Stimulated activated memory B cell treated with anti-CD40 and anti-IgM and Interleukin-4, amounts not matched to agents 10 μg/mL and 1 μg/mL and 100 μg/mL, for 72 hours (primary cell): ENCODE results near the gene GFM1.
A peak's percentile ranks its signal among the peaks of the same experiment; 100 is the strongest.

Experiments
- ATAC-seq: fragments of 150-1000 bp; cut with Tn5 transposase; 2 replicates; pipeline ENCODE4 v1.10.0; 2021
- H3K27ac Mint-ChIP-seq: one replicate; pipeline ENCODE4 v1.8.0; 2022; ENCODE audit warnings: mild to moderate bottlenecking, mixed read lengths
- H3K27me3 Mint-ChIP-seq: one replicate; pipeline ENCODE4 v1.8.0; 2022; ENCODE audit warnings: mixed read lengths
- H3K36me3 Mint-ChIP-seq: one replicate; pipeline ENCODE4 v1.8.0; 2022; ENCODE audit warnings: mixed read lengths
- H3K4me1 Mint-ChIP-seq: one replicate; pipeline ENCODE4 v1.8.0; 2022; ENCODE audit warnings: mixed read lengths
- H3K4me3 Mint-ChIP-seq: one replicate; pipeline ENCODE4 v1.8.0; 2022; ENCODE audit warnings: mild to moderate bottlenecking, moderate library complexity, mixed read lengths
- H3K9me3 Mint-ChIP-seq: one replicate; pipeline ENCODE4 v1.8.0; 2022; ENCODE audit warnings: mixed read lengths

Gene GFM1

GRCh38 chr3:158731486-158731885 is 87.2 kb downstream of the GFM1 start:
- peak overlapping the region; percentile 73 for H3K4me3 Mint-ChIP-seq
- H3K27ac Mint-ChIP-seq, result no peak overlapping the region
- H3K4me1 Mint-ChIP-seq, result peaks cover 16% of the 10 kb centered on the region
- H3K27me3 Mint-ChIP-seq, result no peaks in the 10 kb centered on the region
- peaks cover 6% of the 10 kb centered on the region for H3K9me3 Mint-ChIP-seq
- ATAC-seq, result no peak
- peaks cover 13% of the 10 kb centered on the region for H3K36me3 Mint-ChIP-seq

GRCh38 chr3:158731938-158732855 is 87.9 kb downstream of the GFM1 start, which contains the start of gene RARRES1:
TSS of gene RARRES1 (minus strand) at chr3:158732457. CDS start at chr3:158732415, 42 bp downstream.
- Mint-ChIP-seq H3K27me3 (no peaks in the 10 kb centered on the region), H3K9me3 (peaks cover 6% of the 10 kb centered on the region), H3K36me3 (peaks cover 17% of the 10 kb centered on the region), H3K27ac (no peak within 1 kb of the TSS), H3K4me1 (peaks cover 16% of the 10 kb centered on the region), H3K4me3 (peak within 1 kb of the TSS; percentile 73)
- peak; percentile 78 for ATAC-seq

- Mint-ChIP-seq H3K4me1 (peaks cover 11% of the 10 kb centered on the region), H3K27ac (no peak overlapping the region), H3K4me3 (no peak overlapping the region), H3K27me3 (no peaks in the 10 kb centered on the region), H3K9me3 (peaks cover 6% of the 10 kb centered on the region), H3K36me3 (peaks cover 20% of the 10 kb centered on the region)
- ATAC-seq, result no peak
Observed at GRCh38 chr3:158732856-158733200, 88.5 kb downstream of the GFM1 start.

GRCh38 chr3:158733656-158734055 is 89.3 kb downstream of the GFM1 start:
- no peak for ATAC-seq
- H3K27ac Mint-ChIP-seq, result no peak overlapping the region
- H3K4me1 Mint-ChIP-seq, result peaks cover 6% of the 10 kb centered on the region
- H3K27me3 Mint-ChIP-seq, result no peaks in the 10 kb centered on the region
- peaks cover 6% of the 10 kb centered on the region for H3K9me3 Mint-ChIP-seq
- H3K36me3 Mint-ChIP-seq, result peaks cover 24% of the 10 kb centered on the region
- no peak overlapping the region for H3K4me3 Mint-ChIP-seq

- H3K9me3 Mint-ChIP-seq, result peaks cover 6% of the 10 kb centered on the region
- no peak overlapping the region for H3K4me3 Mint-ChIP-seq
- no peak overlapping the region for H3K27ac Mint-ChIP-seq
- H3K36me3 Mint-ChIP-seq, result peaks cover 25% of the 10 kb centered on the region
- no peak for ATAC-seq
- H3K4me1 Mint-ChIP-seq, result peaks cover 6% of the 10 kb centered on the region
- H3K27me3 Mint-ChIP-seq, result no peaks in the 10 kb centered on the region
Observed at GRCh38 chr3:158735296-158736033, 91.1 kb downstream of the GFM1 start.

GRCh38 chr3:158737410-158737809 is 93.1 kb downstream of the GFM1 start:
- no peak overlapping the region for H3K27ac Mint-ChIP-seq
- no peak for ATAC-seq

GRCh38 chr3:158737976-158738615 is 93.8 kb downstream of the GFM1 start:
- Mint-ChIP-seq H3K9me3 (peaks cover 6% of the 10 kb centered on the region), H3K4me3 (no peak overlapping the region), H3K36me3 (peaks cover 36% of the 10 kb centered on the region), H3K27me3 (no peaks in the 10 kb centered on the region), H3K27ac (no peak overlapping the region), H3K4me1 (no peaks in the 10 kb centered on the region)
- no peak for ATAC-seq

More at GRCh38 chr3:158737410-158737809, 93.1 kb downstream of the GFM1 start:
- H3K27me3 Mint-ChIP-seq, result no peaks in the 10 kb centered on the region
- peaks cover 6% of the 10 kb centered on the region for H3K9me3 Mint-ChIP-seq
- H3K4me1 Mint-ChIP-seq, result no peaks in the 10 kb centered on the region
- H3K4me3 Mint-ChIP-seq, result no peak overlapping the region
- H3K36me3 Mint-ChIP-seq, result peaks cover 32% of the 10 kb centered on the region

GRCh38 chr3:158738653-158739052 is 94.3 kb downstream of the GFM1 start:
- Mint-ChIP-seq H3K9me3 (peaks cover 6% of the 10 kb centered on the region), H3K4me3 (no peak overlapping the region), H3K27ac (no peak overlapping the region), H3K4me1 (no peaks in the 10 kb centered on the region), H3K36me3 (peaks cover 39% of the 10 kb centered on the region), H3K27me3 (no peaks in the 10 kb centered on the region)
- no peak for ATAC-seq

- Mint-ChIP-seq H3K4me3 (no peak overlapping the region), H3K27ac (no peak overlapping the region), H3K36me3 (peaks cover 39% of the 10 kb centered on the region), H3K4me1 (no peaks in the 10 kb centered on the region), H3K9me3 (peaks cover 6% of the 10 kb centered on the region), H3K27me3 (no peaks in the 10 kb centered on the region)
- ATAC-seq, result no peak
Observed at GRCh38 chr3:158739078-158739477, 94.8 kb downstream of the GFM1 start.

- Mint-ChIP-seq H3K36me3 (peaks cover 44% of the 10 kb centered on the region), H3K4me1 (no peaks in the 10 kb centered on the region), H3K9me3 (peaks cover 6% of the 10 kb centered on the region), H3K27me3 (no peaks in the 10 kb centered on the region), H3K27ac (no peak overlapping the region), H3K4me3 (no peak overlapping the region)
- ATAC-seq, result no peak
Observed at GRCh38 chr3:158739661-158740060, 95.3 kb downstream of the GFM1 start.
